Kidney tubule cell (primary cell): Measurements from ENCODE around the gene RBM33.
A peak's percentile ranks its signal among the peaks of the same experiment; 100 is the strongest.
"Not testable (repeated sequence)": the region's sequence is repeated elsewhere in the genome, so short reads cannot be mapped to it uniquely, and the experiment has no call there.

ENCODE experiments used
- DNase-seq: peaks from one replicate; pipeline ENCODE4 v3.0.0-alpha.2; 2018; ENCODE audit warnings: low spot score

The RBM33 gene, protein sequence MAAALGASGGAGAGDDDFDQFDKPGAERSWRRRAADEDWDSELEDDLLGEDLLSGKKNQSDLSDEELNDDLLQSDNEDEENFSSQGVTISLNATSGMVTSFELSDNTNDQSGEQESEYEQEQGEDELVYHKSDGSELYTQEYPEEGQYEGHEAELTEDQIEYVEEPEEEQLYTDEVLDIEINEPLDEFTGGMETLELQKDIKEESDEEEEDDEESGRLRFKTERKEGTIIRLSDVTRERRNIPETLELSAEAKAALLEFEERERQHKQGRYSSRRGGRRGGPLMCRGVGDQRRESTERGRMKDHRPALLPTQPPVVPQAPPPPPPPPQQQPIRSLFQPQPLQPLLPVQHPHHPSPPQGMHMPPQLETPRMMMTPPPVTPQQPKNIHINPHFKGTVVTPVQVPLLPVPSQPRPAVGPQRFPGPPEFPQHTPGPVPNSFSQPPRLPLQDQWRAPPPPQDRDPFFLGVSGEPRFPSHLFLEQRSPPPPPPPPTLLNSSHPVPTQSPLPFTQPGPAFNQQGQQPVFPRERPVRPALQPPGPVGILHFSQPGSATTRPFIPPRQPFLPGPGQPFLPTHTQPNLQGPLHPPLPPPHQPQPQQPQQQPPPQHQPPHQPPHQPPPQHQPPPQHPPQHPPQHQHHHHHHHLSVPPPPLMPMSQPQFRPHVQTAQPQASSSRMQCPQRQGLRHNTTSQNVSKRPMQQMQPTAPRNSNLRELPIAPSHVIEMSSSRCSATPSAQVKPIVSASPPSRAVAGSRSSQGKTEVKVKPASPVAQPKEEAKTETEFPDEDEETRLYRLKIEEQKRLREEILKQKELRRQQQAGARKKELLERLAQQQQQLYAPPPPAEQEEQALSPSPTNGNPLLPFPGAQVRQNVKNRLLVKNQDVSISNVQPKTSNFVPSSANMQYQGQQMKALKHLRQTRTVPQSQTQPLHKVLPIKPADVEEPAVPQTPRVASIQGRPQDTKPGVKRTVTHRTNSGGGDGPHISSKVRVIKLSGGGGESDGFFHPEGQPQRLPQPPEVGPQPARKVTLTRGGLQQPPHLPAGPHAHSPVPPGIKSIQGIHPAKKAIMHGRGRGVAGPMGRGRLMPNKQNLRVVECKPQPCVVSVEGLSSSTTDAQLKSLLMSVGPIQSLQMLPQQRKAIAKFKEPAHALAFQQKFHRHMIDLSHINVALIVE

DNA sequence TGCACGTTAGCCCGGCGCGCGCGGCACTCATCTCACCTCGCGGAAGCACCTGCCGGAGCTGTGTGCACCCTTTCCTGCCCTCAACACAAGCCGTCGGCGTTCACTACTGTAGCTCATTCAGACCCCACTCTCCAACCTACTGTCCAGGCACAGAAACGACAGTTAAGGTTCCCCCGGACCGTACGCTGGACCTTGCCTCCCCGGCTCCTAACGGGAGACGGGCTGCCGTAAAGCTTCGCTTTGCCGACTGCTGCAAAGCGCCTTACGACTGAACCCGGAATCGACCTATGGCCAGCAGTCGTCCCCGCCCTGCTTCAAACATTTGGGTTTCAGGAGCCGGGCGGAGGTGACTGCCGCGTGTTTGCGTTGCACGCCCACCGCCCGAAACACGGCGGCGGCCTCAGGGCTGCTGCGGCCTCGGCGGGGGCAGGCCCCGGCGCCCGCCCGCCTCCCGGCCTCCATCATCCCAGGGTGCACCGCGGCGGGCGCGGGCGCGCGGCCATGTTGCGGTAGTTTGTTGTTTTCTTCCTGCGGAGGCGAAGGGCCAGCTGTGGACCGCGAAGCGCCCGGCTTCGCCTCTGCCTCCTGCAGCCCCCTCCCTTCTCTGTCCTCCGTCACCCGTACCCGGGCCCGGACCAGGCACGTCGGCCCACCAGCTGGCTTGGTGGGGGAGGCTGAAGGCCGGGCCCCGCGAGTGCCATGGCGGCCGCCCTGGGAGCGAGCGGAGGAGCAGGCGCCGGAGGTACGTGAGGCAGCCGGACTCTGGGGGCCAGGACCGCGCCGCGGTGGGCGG is at the start of gene RBM33:
RBM33 (plus strand) TSS at position 484 of the 793 bp plus-strand sequence; CDS start at position 700, 216 bp downstream.
- DNase-seq, result peak; percentile 88

DNA sequence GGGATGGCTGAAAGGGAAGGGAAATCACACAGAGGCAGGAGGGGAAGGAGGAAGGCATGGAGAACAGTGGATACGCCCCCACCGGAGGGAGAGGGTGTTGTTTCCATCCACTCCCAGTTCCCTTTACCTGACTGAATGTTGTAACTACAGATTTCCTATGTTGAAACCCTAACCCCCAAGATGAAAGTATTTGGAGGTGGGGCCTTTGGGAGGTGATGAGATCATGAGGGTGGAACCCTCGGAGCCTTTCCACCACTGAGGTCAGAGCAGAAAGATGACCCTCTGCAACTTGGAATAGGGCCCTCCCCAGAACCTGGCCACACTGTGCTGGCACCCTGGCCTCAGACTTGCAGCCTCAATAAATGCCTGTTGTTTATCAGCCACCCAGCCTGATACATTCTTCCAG is 49.5 kb upstream of the RBM33 start:
- DNase-seq, result peak; percentile 23

DNA sequence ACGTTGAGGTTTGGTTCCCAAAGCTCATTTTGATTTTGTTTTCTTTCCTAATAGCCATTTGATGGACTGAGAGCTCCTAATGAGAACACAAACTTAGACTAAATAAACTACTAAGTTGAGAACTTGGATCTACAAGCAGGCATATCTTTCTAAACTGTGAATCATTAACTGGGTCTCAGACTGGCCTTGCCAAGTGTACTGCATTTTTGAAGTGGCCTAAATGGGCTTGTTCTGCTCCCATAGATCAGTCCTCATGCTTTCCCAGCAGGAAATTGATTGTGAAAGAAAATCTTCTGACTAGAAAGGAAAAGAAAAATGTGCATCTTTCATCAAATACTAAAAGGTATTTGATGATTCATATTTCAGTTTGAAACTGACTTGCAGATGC is 46.7 kb upstream of the RBM33 start:
- peak; percentile 60 for DNase-seq

- peak; percentile 74 for DNase-seq
Measured at GRCh38 chr7:155598810-155599210, 45.7 kb upstream of the RBM33 start.

DNA sequence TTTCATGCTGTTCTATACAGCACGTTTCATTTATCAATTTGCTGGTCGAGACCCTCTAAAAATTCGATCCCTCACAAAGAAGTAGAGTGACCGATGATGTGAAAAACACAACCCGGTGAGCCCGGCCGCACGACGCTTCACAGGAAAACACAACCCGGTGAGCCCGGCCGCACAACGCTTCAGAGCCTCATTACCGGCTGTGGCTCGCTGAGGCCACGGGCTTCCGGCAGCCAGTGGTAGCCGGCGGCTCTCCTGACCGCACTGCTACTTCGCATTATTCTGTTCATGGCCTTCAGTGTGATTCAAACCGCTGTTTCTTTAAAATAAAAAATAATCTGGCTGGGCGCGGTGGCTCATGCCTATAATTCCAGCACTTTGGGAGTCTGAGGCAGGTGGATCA is 42.3 kb upstream of the RBM33 start:
- DNase-seq, result no peak

DNA sequence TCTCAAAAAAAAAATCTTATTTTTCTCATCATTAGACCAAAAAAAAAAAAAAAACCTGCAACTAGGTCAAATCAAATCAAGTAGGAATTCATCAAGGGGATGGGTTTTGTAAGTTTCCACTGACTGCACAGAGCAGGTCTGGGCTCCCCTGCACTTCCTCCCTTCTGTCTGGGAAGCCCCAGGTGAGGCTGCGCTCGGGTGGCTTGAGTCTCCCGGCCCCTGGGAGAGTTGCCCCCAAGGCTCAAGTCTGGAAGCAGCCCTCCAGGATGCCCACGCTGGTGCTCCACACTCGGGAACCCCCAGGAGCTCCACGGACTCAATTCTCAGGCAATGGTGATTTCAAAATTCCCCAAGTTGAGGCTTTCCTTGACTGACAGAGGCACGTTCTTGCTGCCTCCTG is 41.7 kb upstream of the RBM33 start:
- DNase-seq, result no peak

DNA sequence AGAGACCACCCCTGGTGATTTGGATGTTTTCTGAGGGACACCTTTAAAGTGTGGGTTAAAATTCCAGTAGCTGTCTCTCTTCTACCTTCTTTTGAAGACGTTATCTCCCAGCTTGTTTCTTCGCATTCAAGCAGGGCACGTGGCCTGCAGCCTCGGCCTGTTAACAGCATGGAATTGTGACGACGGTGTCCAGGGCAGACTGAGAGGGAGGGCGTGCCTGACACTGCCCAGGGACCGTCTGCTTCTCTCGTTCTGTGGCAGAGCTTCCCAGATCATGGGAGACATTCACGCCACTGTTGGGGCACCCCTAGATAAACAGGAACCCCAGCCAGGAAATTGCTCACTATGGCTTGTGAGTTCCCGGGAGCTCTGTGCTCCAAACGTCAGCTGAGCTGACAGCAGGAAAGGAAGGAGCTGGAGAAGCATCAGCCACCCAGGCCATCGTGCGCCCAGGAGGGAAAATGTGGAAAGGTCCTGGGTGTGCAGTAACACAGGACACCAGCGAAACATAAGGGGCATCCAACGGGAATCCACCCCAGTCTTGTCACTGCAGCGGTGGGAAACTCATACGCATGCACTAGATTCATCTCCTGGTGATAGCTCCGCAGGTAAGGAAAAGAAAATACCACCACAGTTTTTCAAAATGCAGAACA is 41.1 kb upstream of the RBM33 start:
- DNase-seq, result no peak

GRCh38 chr7:155603858-155604503 is 40.5 kb upstream of the RBM33 start:
- no peak for DNase-seq

GRCh38 chr7:155604504-155604997 is 39.9 kb upstream of the RBM33 start:
- DNase-seq, result no peak

GRCh38 chr7:155609185-155609584 is 35.3 kb upstream of the RBM33 start:
- no peak for DNase-seq

GRCh38 chr7:155610633-155611193 is 33.7 kb upstream of the RBM33 start:
- no peak for DNase-seq

DNA sequence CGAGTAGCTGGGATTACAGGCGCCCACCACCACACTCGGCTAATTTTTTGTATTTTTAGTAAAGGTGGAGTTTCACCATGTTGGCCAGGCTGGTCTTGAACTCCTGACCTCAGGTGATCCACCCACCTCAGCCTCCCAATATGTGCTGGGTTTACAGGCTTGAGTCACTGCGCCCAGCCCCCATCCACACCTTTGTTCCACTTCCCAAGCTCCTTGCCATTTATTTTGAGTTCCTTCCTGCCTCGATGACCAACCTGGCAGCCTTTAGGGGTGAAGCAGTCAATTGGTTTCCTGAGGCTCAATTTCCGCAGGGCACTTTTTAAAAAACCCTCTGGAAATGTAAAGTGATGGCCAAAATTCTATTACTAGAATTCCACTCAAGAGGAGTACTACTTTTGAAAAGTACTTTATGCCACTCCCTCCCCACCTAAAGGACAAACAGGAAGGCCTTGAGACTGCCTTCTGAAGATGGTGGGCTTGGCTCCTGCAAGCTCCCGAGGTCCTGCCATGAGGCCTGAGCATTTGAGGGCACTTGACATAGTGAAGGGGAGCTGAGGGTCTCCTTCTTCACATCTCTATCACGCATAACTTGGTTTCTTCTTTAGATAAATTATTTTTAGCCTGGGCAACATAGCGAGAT is 32.5 kb upstream of the RBM33 start:
- no peak for DNase-seq

- no peak for DNase-seq
Measured at GRCh38 chr7:155612658-155613057, 31.8 kb upstream of the RBM33 start.

DNA sequence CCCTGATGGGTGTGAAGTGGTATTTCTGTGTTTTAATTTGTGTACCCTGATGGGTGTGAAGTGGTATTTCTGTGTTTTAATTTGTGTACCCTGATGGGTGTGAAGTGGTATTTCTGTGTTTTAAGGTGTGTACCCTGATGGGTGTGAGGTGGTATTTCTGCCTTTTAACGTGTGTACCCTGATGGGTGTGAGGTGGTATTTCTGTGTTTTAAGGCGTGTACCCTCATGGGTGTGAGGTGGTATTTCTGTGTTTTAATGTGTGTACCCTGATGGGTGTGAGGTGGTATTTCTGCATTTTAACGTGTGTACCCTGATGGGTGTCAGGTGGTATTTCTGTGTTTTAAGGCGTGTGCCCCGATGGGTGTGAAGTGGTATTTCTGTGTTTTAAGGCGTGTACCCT is 29.4 kb upstream of the RBM33 start:
- DNase-seq, result not testable (repeated sequence)

GRCh38 chr7:155618708-155619633 is 25.5 kb upstream of the RBM33 start:
- DNase-seq, result peak; percentile 96

GRCh38 chr7:155619634-155620271 is 24.7 kb upstream of the RBM33 start:
- peak; percentile 58 for DNase-seq

GRCh38 chr7:155620497-155620896 is 24.0 kb upstream of the RBM33 start:
- no peak for DNase-seq

- no peak for DNase-seq
Measured at GRCh38 chr7:155621418-155621980, 23.0 kb upstream of the RBM33 start.
